IPS-18c (cell line): Measurements from ENCODE around the gene TCERG1.

Experiments
- H3K4me3 ChIP-seq: 2 replicates; pipeline ENCODE4 v1.7.0; 2013; ENCODE audit warnings: low read depth, mild to moderate bottlenecking, low read length, moderate library complexity; ENCODE audit not compliant: insufficient read depth
- H3K9me3 ChIP-seq: one replicate; pipeline ENCODE4 v1.6.1; 2013; ENCODE audit warnings: mild to moderate bottlenecking, low read length, moderate library complexity; ENCODE audit not compliant: control insufficient read depth, insufficient read depth

Gene TCERG1

GRCh38 chr5:146447734-146448380 lies 724 bp downstream of the TCERG1 start:
- Histone ChIP-seq H3K4me3 (peak overlapping the region; percentile 99), H3K9me3 (no peaks in the 10 kb centered on the region)

GRCh38 chr5:146448783-146449519 lies 1.8 kb downstream of the TCERG1 start:
- Histone ChIP-seq H3K9me3 (no peaks in the 10 kb centered on the region), H3K4me3 (no peak overlapping the region)

- Histone ChIP-seq H3K9me3 (no peaks in the 10 kb centered on the region), H3K4me3 (no peak overlapping the region)
Observed at GRCh38 chr5:146450002-146450401, 2.9 kb downstream of the TCERG1 start.

GRCh38 chr5:146451411-146451810 lies 4.3 kb downstream of the TCERG1 start:
- no peaks in the 10 kb centered on the region for H3K9me3 ChIP-seq
- H3K4me3 ChIP-seq: no peak overlapping the region

GRCh38 chr5:146457431-146457830 lies 10.3 kb downstream of the TCERG1 start:
- Histone ChIP-seq H3K9me3 (peaks cover 2% of the 10 kb centered on the region), H3K4me3 (no peak overlapping the region)

GRCh38 chr5:146458894-146459293 lies 11.8 kb downstream of the TCERG1 start:
- Histone ChIP-seq H3K4me3 (no peak overlapping the region), H3K9me3 (peaks cover 2% of the 10 kb centered on the region)

GRCh38 chr5:146461319-146461718 lies 14.2 kb downstream of the TCERG1 start:
- Histone ChIP-seq H3K4me3 (no peak overlapping the region), H3K9me3 (peaks cover 2% of the 10 kb centered on the region)

GRCh38 chr5:146463446-146463845 lies 16.3 kb downstream of the TCERG1 start:
- Histone ChIP-seq H3K4me3 (no peak overlapping the region), H3K9me3 (no peaks in the 10 kb centered on the region)

GRCh38 chr5:146466521-146467349 lies 19.6 kb downstream of the TCERG1 start:
- H3K9me3 ChIP-seq: no peaks in the 10 kb centered on the region
- H3K4me3 ChIP-seq: no peak overlapping the region

GRCh38 chr5:146467760-146468159 lies 20.6 kb downstream of the TCERG1 start:
- Histone ChIP-seq H3K9me3 (no peaks in the 10 kb centered on the region), H3K4me3 (no peak overlapping the region)

- no peaks in the 10 kb centered on the region for H3K9me3 ChIP-seq
- no peak overlapping the region for H3K4me3 ChIP-seq
Observed at GRCh38 chr5:146474065-146474464, 26.9 kb downstream of the TCERG1 start.

GRCh38 chr5:146475190-146475780 lies 28.2 kb downstream of the TCERG1 start:
- Histone ChIP-seq H3K4me3 (no peak overlapping the region), H3K9me3 (no peaks in the 10 kb centered on the region)

GRCh38 chr5:146475906-146476305 lies 28.8 kb downstream of the TCERG1 start:
- Histone ChIP-seq H3K9me3 (no peaks in the 10 kb centered on the region), H3K4me3 (no peak overlapping the region)

- no peak overlapping the region for H3K4me3 ChIP-seq
- H3K9me3 ChIP-seq: no peaks in the 10 kb centered on the region
Observed at GRCh38 chr5:146482775-146483174, 35.6 kb downstream of the TCERG1 start.

- H3K9me3 ChIP-seq: no peaks in the 10 kb centered on the region
- no peak overlapping the region for H3K4me3 ChIP-seq
Observed at GRCh38 chr5:146484714-146485391, 37.7 kb downstream of the TCERG1 start.

GRCh38 chr5:146490089-146490843 lies 43.1 kb downstream of the TCERG1 start:
- Histone ChIP-seq H3K4me3 (no peak overlapping the region), H3K9me3 (no peaks in the 10 kb centered on the region)
